K562 (cell line): ENCODE results near the gene SH3D21. TPM values are rescaled to one million over a fixed set of nuclear protein-coding genes. Genes with fewer than 3 reads are reported as not detected.

Experiments used
- BRD9 ChIP-seq: fragments of 450-650 bp; IDR thresholded peaks from 2 replicates; pipeline ENCODE4 v1.6.1; 2018; ENCODE audit warnings: low read depth; ENCODE audit not compliant: partially characterized antibody
- CAMTA2 ChIP-seq: fragments of 250-450 bp; sonication (Bioruptor Pico); conservative IDR thresholded peaks from 2 replicates; pipeline ENCODE4 v1.5.1; 2022
- CBFB ChIP-seq: sonication (generic); formaldehyde crosslinking; IDR thresholded peaks from 2 replicates; pipeline ENCODE4 v1.4.0; 2020; ENCODE audit warnings: mild to moderate bottlenecking, missing genetic modification reagents
- E2F5 ChIP-seq: sonication (generic); formaldehyde crosslinking; IDR thresholded peaks from 2 replicates; pipeline ENCODE4 v1.8.0; 2022; ENCODE audit warnings: mild to moderate bottlenecking, missing genetic modification reagents
- ELF1 ChIP-seq: fragments of 200-800 bp; sonication (Bioruptor generic); IDR thresholded peaks from 2 replicates; pipeline ENCODE4 v1.6.1; 2016; ENCODE audit warnings: missing genetic modification characterization, missing compliant biosample characterization
- GTF2F1 ChIP-seq: IDR thresholded peaks from 2 replicates; pipeline ENCODE4 v1.6.1; 2011; ENCODE audit warnings: low read depth, low read length, improper control_type of control experiment
- HNRNPH1 ChIP-seq: fragments of 200-400 bp; formaldehyde crosslinking; optimal IDR thresholded peaks from 2 replicates; pipeline ENCODE3; 2017; ENCODE audit warnings: low read depth, mild to moderate bottlenecking, low read length, moderate library complexity
- NR2C2 ChIP-seq, 2 experiments: fragments of 200-800 bp in 1 of 2; sonication (Bioruptor generic) in 1 of 2; sonication (generic) in 1 of 2; formaldehyde crosslinking in 1 of 2; IDR thresholded peaks; 2 replicates each; pipeline versions ENCODE4 v1.6.1 to v1.8.0; 2016 to 2022; ENCODE audit warnings: mild to moderate bottlenecking in 1 of 2, missing compliant biosample characterization in 1 of 2, missing genetic modification characterization in 1 of 2, missing genetic modification reagents in 1 of 2
- PRPF4 ChIP-seq: fragments of 200-400 bp; formaldehyde crosslinking; IDR thresholded peaks from one replicate; pipeline ENCODE4 v1.6.1; 2017; ENCODE audit warnings: low read length, low read depth, mild to moderate bottlenecking; ENCODE audit not compliant: insufficient read depth, poor library complexity, severe bottlenecking
- RBBP5 ChIP-seq: fragments of 200-600 bp; sonication (generic); IDR thresholded peaks from 2 replicates; pipeline ENCODE4 v1.6.1; 2012; ENCODE audit warnings: borderline replicate concordance, mild to moderate bottlenecking, low read length, control low read depth, inconsistent platforms; ENCODE audit not compliant: insufficient read depth, poor library complexity, severe bottlenecking
- RBM14 ChIP-seq: fragments of 200-400 bp; formaldehyde crosslinking; IDR thresholded peaks from 2 replicates; pipeline ENCODE4 v1.6.1; 2018; ENCODE audit warnings: low read depth, mild to moderate bottlenecking, low read length, moderate library complexity, borderline replicate concordance; ENCODE audit not compliant: insufficient read depth
- SAFB2 ChIP-seq: fragments of 200-400 bp; formaldehyde crosslinking; IDR thresholded peaks from 2 replicates; pipeline ENCODE4 v1.6.1; 2018; ENCODE audit warnings: borderline replicate concordance, low read length, low read depth, moderate library complexity; ENCODE audit not compliant: severe bottlenecking
- polyA plus RNA-seq, 8 experiments: library from polyadenylated mRNA; depleted of rRNA in 4 of 8; stranded (reverse) in 5 of 8; unstranded in 3 of 8; fragments of >200 nt; fragmentation: Nextera tagmentation in 2 of 8; fragmentation: Illumina TruSeq in 1 of 8; extraction: Ambion mirVana in 2 of 8; extraction: Trizol in 1 of 8; gene quantifications; 2 replicates each; pipeline versions ENCODE4 v1.2.1 to v1.2.3, GENCODE V29; 2011 to 2014; ENCODE audit warnings: inconsistent platforms in 1 of 8, missing spikeins in 1 of 8
- total RNA-seq, 7 experiments: library from RNA; depleted of rRNA in 6 of 7; stranded (reverse); fragments of >200 nt in 6 of 7; fragmentation: Illumina TruSeq in 2 of 7; extraction: Trizol in 2 of 7; gene quantifications; 2 replicates each; pipeline versions ENCODE4 v1.2.1 to v1.2.3, GENCODE V29; 2011 to 2021; ENCODE audit warnings: low replicate concordance in 1 of 7

Gene SH3D21
- total and polyA plus RNA-seq, 9 of the 15 experiments (the other 6 are each of a cell fraction or from before 2014, with no cell fraction given) = 0.01 to 4.7 (median 1.8) TPM

- 0 out of 2 replicates have a peak, but pooled peaks have one; percentile 10 for TF ChIP-seq CBFB (CRISPR knock-in tag)
- no peak for TF ChIP-seq SAFB2
- TF ChIP-seq GTF2F1 = no peak
- TF ChIP-seq NR2C2 (CRISPR knock-in tag; IDR thresholded peaks at IDR 0.05) = peak; percentile 63; the same call in 1 of the 2 replicates
- TF ChIP-seq NR2C2 (tag; IDR thresholded peaks at IDR 0.05) = no peak
- 0 out of 2 replicates have a peak, but pooled peaks have one; percentile 75 for TF ChIP-seq E2F5 (CRISPR knock-in tag)
- no peak for TF ChIP-seq BRD9
- TF ChIP-seq CAMTA2 (CRISPR knock-in tag) = 0 out of 2 replicates have a peak, but pooled peaks have one; percentile 44
- 0 out of 2 replicates have a peak, but pooled peaks have one; percentile 80 for TF ChIP-seq RBM14
- TF ChIP-seq RBBP5 = peak; percentile 16
- TF ChIP-seq ELF1 (tag) = 0 out of 2 replicates have a peak, but pooled peaks have one; percentile 28
- TF ChIP-seq HNRNPH1 = no peak
- no peak for TF ChIP-seq PRPF4
Observed at GRCh38 chr1:36320767-36321118, 14.6 kb downstream of the SH3D21 start (continued).
